Suppressor macrophage treated with lipopolysaccharide for 1 hour (primary cell): ENCODE results near the gene TRABD2A.

ENCODE experiments used
- DNase-seq, 3 donors: peaks; one replicate each; pipeline ENCODE4 v3.0.0-alpha.2; 2020 to 2022

Gene TRABD2A

DNA sequence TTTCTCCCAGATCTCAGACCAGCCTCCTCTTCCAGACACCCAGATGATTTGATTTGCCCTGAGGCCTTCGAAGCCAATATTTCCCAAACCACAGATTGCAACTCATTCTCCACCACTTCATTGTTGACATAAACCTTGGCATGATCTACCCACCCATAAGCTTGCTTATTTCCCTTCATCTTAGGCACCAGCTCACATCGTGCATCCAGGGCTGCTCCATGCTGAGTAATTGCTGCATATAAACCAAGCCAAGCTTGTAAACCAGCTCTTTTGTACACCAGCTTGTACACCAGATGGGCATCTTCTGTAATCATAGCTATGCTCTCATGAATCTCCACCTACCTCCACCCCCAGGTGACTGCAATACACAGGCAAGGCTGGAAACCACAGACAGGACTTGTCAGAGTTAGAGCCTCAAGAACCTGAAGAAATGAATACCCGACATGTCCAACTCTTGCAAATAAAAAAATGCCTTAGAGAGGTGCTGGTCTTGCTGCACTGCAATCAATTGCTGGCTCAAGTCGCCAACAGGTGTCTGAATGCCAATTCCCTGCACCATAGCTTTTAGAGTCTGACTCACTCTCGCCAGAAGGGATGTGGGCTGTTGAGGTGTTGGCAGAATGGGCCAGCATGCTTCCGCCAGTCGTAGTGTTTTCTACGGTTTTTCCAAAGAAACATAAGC, 31.5 kb downstream of the TRABD2A start:
- DNase-seq = no peak

DNA sequence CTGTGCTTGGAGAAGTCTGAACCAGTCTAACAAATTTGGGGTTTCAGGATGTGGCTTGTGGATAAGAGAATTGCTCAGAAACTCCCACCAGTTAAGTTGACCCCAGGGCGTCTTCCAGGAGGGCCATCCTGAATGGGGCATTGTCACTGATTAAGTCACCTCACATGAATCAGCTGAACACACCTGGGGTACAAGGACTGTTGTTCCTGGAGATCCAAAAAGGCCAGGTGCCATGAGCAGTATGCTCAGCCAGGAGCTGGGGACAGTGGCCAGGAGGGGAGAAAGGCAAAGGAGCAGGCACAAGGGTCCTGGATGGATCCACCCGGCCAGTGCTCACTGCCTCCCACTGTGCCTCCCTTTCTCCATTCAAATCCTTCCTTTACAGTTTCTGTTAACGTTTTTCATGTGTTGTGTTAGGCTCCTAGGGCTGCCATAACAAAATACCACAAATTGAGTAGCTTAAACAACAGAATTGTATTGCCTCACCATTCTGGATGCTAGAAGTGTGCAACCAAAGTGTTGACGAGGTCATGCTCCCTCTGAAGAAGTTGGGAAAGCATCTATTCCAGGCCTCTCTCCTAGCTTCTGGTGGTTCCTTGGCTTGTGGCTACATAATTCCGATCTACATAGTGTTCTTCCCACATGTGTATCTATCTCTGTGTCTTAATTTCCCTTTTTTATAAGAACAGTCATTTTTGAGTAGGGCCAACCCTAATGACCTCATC, 33.4 kb downstream of the TRABD2A start:
- no peak for DNase-seq

DNA sequence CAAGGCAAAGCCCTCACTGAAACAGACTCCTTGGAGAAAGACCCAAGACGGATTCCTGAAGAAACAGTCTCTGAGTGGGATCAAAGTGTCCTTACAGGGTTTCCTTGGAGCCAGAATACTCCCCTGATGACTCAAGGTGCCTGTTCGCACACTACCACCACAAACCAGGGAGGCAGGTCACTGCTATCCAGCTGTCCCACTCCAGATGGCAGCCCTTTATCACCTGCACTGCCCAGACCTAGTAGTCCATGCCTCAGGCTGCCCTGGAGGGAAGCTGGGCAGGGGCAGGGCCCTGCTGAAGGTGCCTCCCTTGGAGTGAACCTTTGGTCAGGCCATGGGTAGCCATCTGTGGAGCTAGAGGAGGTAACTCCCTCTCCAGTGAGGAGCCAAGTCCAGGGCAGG, 34.1 kb downstream of the TRABD2A start:
- DNase-seq = no peak

DNA sequence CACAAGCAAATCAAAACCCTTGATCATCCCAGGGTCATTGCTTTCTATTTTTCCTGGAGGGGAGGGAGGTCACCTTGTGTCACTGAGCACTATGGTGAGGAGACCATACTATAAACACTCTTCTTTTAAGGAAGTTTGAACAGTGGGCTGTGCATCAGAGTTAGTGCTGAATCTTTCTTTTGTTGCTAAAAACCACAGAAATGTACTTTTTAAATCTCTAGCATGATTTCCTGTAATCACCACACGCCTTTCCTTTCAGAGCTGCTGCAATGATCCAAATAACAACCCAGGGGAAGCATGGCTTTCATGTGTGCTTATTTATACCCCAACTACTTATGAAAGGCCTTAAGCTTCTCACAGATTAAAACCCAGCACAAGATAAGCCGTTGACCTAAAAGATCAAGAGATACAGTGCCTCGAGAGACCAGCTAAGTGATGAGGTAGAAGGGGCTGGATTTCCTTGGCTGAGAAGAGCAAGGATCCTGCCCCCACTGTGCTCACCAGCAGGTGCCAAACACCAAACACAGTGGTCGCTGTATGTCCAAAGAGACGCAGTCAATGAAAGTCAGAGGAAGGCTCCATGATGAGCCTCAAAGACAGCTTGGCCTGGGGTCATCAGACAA, 34.7 kb downstream of the TRABD2A start:
- peak; percentile 16 to 54 (median 36) for DNase-seq

DNA sequence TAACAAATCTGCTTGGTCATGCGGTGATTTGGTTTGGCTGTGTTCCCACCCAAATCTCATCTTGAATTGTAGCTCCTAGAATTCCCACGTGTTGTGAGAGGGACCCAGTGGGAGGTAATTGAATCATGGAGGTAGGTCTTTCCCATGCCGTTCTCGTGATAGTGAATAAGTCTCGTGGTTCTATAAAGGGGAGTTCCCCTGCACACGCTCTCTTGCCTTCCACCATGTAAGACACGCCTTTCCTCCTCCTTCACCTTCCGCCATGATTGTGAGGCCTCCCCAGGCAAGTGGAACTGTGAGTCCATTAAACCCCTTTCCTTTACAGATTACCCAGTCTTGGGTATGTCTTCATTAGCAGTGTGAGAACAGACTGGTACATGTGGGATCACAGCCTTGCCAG, 36.7 kb downstream of the TRABD2A start:
- DNase-seq = no peak

DNA sequence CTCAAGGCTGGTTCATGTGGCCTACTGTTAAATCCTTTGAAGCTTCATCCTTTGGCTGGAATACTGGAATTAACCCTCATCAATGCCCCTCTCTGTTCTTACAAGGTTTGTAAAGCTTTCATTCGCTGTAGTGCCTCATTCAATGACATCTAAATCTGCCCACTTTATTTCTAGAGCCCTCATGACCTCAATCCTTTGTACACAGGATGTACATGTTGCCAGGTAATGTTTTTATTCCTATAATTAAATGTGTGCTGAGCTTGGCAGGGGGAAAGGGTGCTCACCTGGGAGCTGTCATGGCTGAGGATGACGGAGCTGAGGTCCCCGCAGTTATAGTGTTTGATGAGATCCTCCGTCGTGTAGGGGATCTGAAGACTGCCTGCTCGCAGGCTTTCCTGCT, 39.3 kb downstream of the TRABD2A start:
- DNase-seq = no peak

DNA sequence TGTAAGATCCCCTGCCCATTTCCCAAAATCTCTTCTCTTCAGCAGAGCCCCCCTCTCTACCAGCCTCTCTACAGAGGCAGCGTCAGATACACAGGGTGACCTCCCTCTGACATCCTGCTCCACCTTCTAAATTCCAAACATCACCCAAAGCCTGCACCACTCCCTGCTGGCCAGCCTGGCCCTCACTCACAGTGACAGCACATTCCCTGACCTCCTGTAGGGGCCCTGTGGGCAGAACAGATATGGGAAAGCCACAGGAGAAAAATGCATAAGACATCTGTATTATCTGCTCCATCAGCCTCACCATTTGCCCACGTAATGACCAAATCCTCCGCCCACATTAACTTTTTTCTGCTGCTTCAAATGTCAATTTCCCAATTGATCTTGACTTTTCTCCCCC, 40.6 kb downstream of the TRABD2A start:
- DNase-seq = no peak

DNA sequence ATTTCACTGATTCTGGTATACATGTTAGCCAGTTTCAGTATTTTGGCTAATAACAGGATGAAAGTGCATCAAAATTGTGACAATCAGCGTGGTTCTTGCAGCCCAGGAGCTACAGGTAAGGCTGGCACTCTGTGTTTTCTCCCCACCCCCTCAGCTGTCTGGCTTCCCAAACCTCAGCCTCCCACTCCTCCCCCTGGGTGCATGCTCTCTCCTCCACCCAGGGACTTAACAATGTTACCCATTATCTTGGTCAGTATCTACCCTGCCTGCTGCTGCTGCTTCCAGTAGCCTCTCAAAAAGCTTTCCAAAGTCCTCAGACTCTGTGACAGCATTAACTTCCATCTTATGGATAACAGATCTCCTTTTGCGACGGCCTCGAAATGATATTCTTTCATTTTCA, 41.0 kb downstream of the TRABD2A start:
- DNase-seq = no peak

DNA sequence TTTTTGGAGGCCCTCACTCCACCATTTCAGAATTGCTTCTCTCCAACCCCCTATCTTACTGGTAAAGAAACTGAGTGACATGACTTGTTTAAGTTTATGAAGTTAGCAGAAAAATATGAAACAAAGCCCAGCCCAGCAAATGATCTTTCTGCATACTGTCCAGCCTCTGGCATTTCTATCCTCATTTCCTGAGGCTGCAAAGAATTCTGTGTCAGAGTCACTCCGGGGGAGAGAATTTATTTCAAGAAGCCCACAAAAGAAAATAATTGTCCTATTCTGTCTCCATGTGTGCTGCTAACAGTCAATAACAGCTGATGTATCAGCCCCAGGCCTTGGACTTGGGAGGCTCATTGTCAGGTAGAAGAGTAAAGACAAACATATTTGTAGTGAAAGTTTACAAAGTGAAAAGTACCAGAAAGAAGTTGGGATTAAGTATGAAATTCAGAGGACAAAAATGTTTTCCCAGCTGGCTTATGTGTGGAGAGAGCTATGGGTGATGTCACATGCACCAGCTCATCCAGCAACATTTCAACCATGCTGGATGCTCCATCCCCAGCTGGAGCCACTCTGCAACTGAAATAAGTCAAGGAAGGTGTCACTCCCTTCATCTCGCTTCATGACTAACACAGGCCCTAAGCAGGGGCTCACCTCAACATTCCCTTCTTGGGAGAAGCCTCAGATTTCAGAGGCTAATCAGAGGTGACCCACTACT, 42.3 kb downstream of the TRABD2A start:
- no peak for DNase-seq

DNA sequence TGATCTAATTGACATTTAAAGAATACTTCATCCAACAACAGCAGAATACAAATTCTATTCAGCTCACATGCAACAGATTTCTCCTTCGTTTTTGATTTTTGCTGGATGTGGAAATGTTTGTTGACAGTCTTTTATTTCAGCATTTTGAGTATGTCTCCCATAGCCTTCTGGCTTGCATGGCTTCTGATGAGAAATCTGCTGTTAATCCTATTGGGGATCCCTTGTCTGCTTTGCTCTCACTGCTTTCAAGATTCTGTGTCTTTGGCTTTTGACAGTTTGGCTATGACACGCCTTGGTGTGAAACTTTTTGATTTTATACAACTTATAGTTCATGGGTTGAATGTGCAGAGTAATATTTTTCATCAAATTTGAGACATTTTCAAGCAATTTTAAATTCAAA, 44.7 kb downstream of the TRABD2A start:
- DNase-seq = no peak

DNA sequence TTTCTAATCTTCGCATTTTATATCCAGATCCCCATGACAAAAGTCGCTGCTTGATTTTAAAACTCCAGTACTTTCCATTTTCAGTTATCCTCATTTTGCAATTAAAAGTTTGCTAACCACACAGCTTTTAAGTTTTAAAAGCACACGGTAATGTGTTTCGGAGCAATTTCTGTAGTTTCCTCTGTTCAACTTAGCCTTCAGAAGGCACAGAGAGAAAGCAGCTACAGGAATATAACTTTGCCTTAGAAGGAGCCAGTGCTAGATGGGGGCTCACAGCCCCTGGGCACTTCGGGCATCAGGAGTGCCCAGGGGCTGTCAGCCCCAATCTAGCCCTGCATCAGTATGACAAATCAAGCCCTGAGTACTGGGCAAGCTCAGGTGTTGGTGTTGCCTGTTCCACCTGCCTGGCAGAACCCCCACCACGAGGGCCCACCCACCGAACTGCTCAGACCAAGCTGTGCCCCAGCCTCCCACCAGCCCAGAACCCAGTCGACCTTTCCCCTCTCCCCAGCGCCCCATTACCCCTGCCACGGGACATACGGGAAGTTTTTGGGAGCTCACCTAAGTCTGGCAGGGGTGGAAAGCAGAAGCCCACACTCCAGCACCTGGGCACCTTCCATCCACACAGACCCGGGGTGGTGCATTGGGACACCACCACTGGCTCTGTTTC, 47.3 kb downstream of the TRABD2A start:
- no peak for DNase-seq

DNA sequence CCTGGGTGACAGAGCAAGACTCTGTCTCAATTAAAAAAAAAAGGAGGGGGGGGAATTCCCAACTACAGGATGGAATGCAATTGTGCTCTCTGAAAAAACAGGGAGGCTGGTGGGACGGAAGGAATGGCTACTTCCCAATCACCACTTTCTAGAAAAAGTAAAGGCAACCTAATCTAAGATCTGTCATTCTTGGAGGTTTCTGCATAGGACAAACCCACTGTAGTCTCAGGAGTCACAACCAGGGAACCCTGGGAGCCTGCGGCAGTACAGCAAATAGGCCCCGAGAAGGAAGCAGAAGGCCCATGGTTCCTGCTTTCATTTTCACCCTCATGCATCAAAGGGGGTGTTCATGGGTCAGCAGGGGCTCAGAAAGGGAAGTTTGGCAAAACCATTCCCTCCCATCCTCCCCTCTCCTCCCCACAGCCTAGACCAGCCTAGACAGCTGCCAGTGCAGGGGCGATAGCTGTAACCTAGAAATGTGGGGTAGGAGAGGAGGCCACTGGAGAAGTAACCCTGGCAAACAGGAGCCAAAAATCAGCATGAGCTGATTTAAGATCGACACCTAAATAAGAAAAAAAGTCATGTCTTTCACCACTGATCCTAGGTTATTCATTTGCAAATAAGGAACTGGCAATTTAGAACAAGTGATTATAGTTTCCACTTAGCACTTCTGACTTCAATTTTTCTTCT, 48.0 kb downstream of the TRABD2A start:
- DNase-seq = peak; percentile 86 to 90 (median 87)

DNA sequence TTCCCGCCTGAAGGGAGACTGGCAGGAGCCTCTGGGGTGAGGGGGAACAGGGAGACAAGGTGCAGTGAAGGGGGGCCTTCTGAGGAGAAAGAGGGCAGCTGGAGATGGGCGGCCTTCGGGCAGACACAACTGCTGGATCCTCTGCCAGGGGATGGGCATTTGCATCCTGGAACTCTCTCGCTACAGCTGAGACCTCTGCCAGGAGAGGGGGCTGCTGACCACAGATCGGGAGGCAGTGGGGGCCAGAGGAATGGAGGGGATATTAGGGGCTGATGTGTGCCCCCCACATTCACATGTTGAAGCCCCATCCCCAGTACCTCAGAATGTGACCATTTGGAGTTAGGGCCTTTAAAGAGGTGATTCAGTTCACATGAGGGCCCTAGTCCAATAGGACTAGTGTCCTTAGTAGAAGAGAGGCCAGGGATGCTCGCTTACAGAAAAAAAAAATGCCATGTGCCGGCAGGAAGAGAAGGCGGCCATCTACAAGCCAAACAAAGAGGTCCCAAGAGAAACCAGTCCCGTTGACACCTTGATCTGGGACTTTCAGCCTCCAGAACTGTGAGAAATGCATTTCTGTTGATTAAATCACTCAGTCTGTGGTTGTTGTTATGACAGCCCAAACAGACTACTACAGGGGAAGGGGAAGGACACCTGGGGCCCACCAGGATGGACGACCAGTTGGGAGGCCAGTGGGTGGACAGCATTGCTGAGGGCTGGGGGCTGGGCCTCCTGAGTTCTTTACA, 50.0 kb downstream of the TRABD2A start:
- no peak for DNase-seq

DNA sequence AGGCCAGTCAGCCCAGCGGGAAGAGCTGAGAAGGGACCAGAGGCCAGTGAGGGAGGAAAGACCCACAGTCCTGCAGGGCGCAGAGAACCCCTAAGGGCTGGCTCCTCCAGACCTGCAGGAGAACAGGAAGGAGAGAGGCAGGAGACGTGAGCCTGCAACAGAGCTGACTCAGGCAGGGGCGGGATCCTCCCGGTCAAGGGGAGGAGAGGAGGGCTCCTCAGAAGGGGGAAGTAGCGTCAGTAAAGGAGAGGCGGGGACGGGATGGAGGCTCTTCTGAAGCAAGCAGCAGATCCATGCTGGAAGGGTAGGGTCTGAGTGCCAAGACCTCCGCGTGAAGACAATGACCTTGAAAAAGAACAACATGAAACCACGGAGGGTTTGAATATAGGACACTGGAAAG, 50.8 kb downstream of the TRABD2A start:
- peak; percentile 86 to 94 (median 90) for DNase-seq

DNA sequence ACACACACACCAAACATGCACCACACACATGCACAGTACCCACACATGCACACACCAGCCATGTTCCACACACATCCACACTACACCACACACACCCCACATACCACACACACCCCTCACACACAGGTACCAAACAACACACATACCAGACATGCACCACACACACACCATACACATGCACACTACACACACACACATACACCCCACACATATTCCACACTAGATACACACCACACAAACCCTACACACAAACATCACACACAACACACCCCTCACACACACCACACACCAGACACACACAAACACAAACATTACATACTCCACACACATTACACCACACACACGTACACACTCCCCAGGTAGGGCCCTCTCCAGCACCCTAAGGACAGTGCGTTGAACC, 51.2 kb downstream of the TRABD2A start:
- DNase-seq = no peak

DNA sequence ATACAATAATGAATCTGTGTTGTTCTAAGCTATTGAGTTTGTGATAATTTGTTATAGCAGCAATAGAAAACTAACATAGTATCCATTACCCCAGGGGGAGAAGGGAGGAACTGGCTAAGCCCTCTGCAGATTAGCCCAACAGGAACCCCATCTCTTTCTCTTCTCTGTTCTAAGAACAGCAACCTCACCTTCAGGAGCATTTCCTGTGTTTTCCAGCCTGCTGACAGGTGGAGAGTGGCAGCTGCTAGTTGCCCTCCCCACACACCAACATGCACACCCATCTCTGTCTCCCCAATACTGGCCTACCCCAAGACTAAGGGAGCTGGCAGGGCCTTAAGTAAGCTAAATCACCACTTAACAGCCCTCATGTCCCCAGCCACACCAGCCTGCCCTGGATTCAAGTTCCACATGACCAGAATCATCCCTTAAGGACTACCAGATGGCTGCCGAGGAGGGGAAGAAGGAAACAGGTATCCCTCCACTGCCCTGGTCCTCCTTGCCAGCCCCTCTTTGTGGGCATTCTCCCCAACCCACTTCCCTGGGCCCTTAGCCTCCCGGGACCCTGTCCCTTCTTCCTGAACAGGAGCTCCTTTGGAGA, 52.8 kb downstream of the TRABD2A start:
- no peak for DNase-seq

DNA sequence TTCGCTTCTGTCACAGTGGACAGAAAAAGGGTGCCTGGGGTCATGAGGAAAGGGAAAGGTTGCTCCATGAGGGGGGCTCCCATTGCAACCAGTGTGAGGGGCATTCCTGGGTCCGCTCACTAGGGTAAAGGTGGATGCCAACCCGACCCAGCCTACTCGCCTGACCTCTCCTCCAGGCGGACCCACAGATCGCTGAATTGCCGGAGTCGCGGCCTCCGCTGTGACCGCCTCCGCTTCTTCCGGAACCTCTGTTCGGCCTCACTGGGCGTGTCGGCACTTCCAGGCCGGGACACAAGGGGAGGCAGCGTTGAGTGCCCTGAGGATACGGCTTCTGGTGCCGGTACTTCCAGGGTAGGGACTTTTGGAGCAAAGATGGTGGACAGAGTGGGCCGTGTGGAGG, 57.1 kb downstream of the TRABD2A start:
- DNase-seq = no peak

DNA sequence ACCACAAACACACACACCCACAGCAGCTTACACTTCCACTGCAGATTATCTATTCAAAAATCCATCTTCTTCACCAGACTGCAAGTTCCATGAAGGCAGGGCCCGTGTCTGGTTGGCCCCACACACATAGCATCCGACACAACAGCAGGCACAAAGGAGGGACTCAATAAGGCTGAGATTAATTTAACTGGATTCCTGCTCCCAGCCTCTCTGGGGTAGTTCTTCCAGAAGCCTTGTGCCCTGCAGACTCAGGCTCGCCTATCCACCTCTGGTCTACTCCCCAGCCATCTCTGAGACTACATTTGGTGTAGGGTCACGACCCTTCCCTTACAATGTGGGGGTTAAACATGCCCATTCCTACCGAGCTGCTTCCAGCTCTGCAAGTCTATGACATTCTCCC, 57.7 kb downstream of the TRABD2A start:
- DNase-seq = no peak

DNA sequence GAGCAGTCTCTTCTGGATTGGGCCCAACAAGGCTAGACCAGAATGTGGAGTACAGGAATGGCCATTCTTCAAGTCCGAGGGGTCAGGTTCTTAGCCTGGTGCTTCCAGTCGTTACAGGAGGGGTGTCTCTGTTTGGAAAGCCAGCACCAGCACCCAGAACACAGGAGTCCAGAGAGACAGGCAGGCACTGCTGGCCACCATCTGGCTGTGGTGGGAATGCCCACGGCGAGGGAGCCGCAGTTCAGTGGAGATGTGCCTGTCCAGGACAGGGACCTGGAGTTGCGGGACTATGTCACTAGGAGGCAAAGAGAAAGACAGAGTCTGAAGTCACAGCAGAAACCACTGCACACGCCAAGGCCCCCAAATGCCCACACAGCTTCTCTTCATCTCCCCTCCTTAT, 59.1 kb downstream of the TRABD2A start:
- no peak for DNase-seq

DNA sequence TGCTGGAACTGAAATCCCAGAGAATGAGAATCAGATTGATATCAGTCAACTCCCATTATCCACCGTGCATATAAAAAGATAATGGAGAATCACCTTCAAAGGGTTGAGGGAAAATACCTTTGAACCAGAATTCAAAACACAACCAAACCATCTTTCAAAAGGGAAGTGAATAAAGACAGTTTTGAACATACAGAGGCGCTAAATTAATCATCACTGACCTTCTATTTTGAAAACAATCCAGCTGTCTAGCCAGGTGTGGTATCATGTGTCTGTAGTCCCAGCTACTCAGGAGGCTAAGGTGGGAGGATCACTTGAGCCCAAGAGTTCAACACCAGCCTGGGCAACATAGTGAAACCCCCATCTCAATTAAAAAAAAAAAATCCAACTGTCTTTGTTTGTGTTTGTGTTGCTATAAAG, 63.6 kb downstream of the TRABD2A start:
- DNase-seq = no peak

DNA sequence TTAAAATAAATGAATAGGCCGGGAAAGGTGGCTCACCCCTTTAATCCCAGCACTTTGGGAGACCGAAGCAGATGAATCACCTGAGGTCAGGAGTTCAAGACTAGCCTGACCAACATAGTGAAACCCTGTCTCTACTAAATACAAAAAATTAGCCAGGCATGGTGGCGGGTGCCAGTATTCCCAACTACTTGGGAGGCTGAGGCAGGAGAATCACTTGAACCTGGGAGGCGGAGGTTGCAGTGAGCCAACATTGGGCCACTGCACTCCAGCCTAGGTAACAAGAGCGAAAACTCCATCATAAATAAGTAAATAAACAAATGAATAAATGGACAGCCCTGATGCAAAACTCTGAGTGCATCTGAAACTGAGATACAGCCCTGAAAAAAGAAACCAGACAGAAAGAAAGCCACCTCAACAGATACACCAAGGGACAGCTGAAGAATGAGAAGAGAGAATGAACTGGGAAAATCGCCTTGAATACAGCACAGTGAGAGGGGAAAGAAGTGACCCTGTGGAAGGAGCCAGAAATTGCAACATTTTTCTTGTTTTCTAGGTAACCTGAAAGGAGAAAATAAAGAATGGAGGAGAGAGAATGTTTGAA, 64.4 kb downstream of the TRABD2A start:
- DNase-seq = no peak
